HG02973 (cell line): ENCODE results near the gene MEAK7.

ENCODE experiments used
- ATAC-seq: cut with Tn5 transposase; IDR thresholded peaks from one replicate; pipeline ENCODE4 v1.9.1; 2021; ENCODE audit warnings: moderate library complexity; ENCODE audit not compliant: unreplicated experiment

Gene MEAK7

GRCh38 chr16:84513666-84514065 lies 9.2 kb upstream of the MEAK7 start:
- ATAC-seq = no peak

GRCh38 chr16:84513123-84513522 lies 8.7 kb upstream of the MEAK7 start:
- no peak for ATAC-seq

- ATAC-seq = no peak
Measured at GRCh38 chr16:84511831-84512230, 7.4 kb upstream of the MEAK7 start.

- ATAC-seq = no peak
Measured at GRCh38 chr16:84511180-84511800, 6.8 kb upstream of the MEAK7 start.

- no peak for ATAC-seq
Measured at GRCh38 chr16:84509032-84509950, 4.8 kb upstream of the MEAK7 start.

- ATAC-seq = no peak
Measured at GRCh38 chr16:84508502-84508901, 4.0 kb upstream of the MEAK7 start.

- ATAC-seq = no peak
Measured at GRCh38 chr16:84507011-84507982, 2.8 kb upstream of the MEAK7 start.

GRCh38 chr16:84505249-84506187 lies 1.1 kb upstream of the MEAK7 start:
- ATAC-seq = no peak

GRCh38 chr16:84503751-84504395 lies 586 bp downstream of the MEAK7 start:
- ATAC-seq = no peak

- ATAC-seq = no peak
Measured at GRCh38 chr16:84502581-84502980, 1.9 kb downstream of the MEAK7 start.

GRCh38 chr16:84502075-84502474 lies 2.4 kb downstream of the MEAK7 start:
- no peak for ATAC-seq

GRCh38 chr16:84501077-84501735 lies 3.3 kb downstream of the MEAK7 start:
- ATAC-seq = no peak

- ATAC-seq = no peak
Measured at GRCh38 chr16:84500531-84500930, 3.9 kb downstream of the MEAK7 start.

- no peak for ATAC-seq
Measured at GRCh38 chr16:84499638-84500037, 4.8 kb downstream of the MEAK7 start.

- no peak for ATAC-seq
Measured at GRCh38 chr16:84498859-84499620, 5.4 kb downstream of the MEAK7 start.

GRCh38 chr16:84498223-84498610 lies 6.2 kb downstream of the MEAK7 start:
- ATAC-seq = no peak

- no peak for ATAC-seq
Measured at GRCh38 chr16:84497418-84498222, 6.8 kb downstream of the MEAK7 start.

- ATAC-seq = no peak
Measured at GRCh38 chr16:84496991-84497390, 7.5 kb downstream of the MEAK7 start.
